GM12878 (cell line): Measurements from ENCODE around the gene MIOS. TPM values are rescaled to one million over a fixed set of nuclear protein-coding genes. Genes with fewer than 3 reads are reported as not detected.

Experiments used
- ATAC-seq: fragments of 200-7000 bp; cut with Tn5 transposase; 3 replicates; pipeline ENCODE4 v1.9.1; 2020; ENCODE audit warnings: mild to moderate bottlenecking, moderate library complexity
- BruUV-seq: library from RNA; stranded (reverse); fragments of 400-500 nt; replicated peaks from 2 replicates; lab custom pipeline; 2021; lab: Mats Ljungman, UMichigan
- CTCF ChIA-PET: fragments of 300-600 bp; sonication (Branson Sonifier 250); formaldehyde crosslinking; extraction: SDS; loops from one replicate; lab custom pipeline; 2021; ENCODE audit warnings: inconsistent platforms; lab: Yijun Ruan, JAX
- POLR2A ChIA-PET: fragments of 350-600 bp; formaldehyde crosslinking; extraction: SDS; loops from one replicate; lab custom pipeline; 2021; ENCODE audit warnings: inconsistent platforms; lab: Charles Lee
- RAD21 ChIA-PET: fragments of 300-600 bp; sonication (Branson Sonifier 250); formaldehyde crosslinking; loops from one replicate; lab custom pipeline; 2023; ENCODE audit warnings: antibody characterized with exemption; ENCODE audit not compliant: unreplicated experiment; lab: Charles Lee
- SMC1A ChIA-PET: fragments of 300-600 bp; sonication (Branson Sonifier 250); formaldehyde crosslinking; loops from one replicate; lab custom pipeline; 2023; ENCODE audit not compliant: unreplicated experiment, uncharacterized antibody; lab: Charles Lee
- DNase-seq: peaks from one replicate; pipeline ENCODE4 v3.0.0-alpha.2; 2011; ENCODE audit warnings: low read depth, low spot score
- FAIRE-seq: peaks from 3 replicates; lab custom pipeline; 2011; peaks lifted over from hg19 to GRCh38; lab: Jason Lieb, UNC
- H2AFZ ChIP-seq: 2 replicates; pipeline ENCODE4 v1.6.0; 2011; ENCODE audit warnings: low read depth, low read length, control low read depth; ENCODE audit not compliant: control insufficient read depth
- H3K27ac ChIP-seq: 2 replicates; pipeline ENCODE4 v1.5.1; 2011; ENCODE audit warnings: control low read depth; ENCODE audit not compliant: control insufficient read depth, insufficient read depth
- H3K27me3 ChIP-seq, 2 experiments: replicated peaks in 1 of 2; 2 replicates each; pipeline versions ENCODE4 v1.6.0 to v1.6.1; 2011; ENCODE audit warnings: low read length in 1 of 2; ENCODE audit not compliant: control insufficient read depth in 2 of 2, insufficient read depth in 2 of 2
- H3K36me3 ChIP-seq, 2 experiments: 2 replicates each; pipeline ENCODE4 v1.5.1; 2011; ENCODE audit warnings: low read length in 1 of 2; ENCODE audit not compliant: control insufficient read depth in 2 of 2, insufficient read depth in 2 of 2
- H3K4me1 ChIP-seq: 2 replicates; pipeline ENCODE4 v1.6.1; 2011; ENCODE audit warnings: mild to moderate bottlenecking, low read length, moderate library complexity, mixed read lengths; ENCODE audit not compliant: control insufficient read depth, insufficient read depth
- H3K4me2 ChIP-seq: 2 replicates; pipeline ENCODE4 v1.6.0; 2011; ENCODE audit warnings: control low read depth; ENCODE audit not compliant: control insufficient read depth, insufficient read depth
- H3K4me3 ChIP-seq: fragments of 200-600 bp; sonication (generic); 2 replicates; pipeline ENCODE4 v1.5.1; 2016
- H3K79me2 ChIP-seq: 2 replicates; pipeline ENCODE4 v1.6.0; 2011; ENCODE audit warnings: low read length; ENCODE audit not compliant: control insufficient read depth, insufficient read depth
- H3K9ac ChIP-seq: 2 replicates; pipeline ENCODE4 v1.8.0; 2011; ENCODE audit warnings: low read length, control low read depth, mixed read lengths; ENCODE audit not compliant: control insufficient read depth, insufficient read depth
- H3K9me3 ChIP-seq: replicated peaks from 3 replicates; pipeline ENCODE4 v1.5.1; 2011; ENCODE audit warnings: mild to moderate bottlenecking, low read length; ENCODE audit not compliant: control insufficient read depth, insufficient read depth
- H4K20me1 ChIP-seq: 2 replicates; pipeline ENCODE4 v1.6.0; 2011; ENCODE audit not compliant: control insufficient read depth, insufficient read depth
- ATF7 ChIP-seq: fragments of 450-650 bp; IDR thresholded peaks from 2 replicates; pipeline ENCODE4 v1.6.1; 2016; ENCODE audit warnings: low read depth, mild to moderate bottlenecking
- CBFB ChIP-seq: IDR thresholded peaks from 2 replicates; pipeline ENCODE4 v1.6.1; 2016; ENCODE audit warnings: antibody characterized with exemption, low read depth
- CBX5 ChIP-seq: sonication (generic); IDR thresholded peaks from 2 replicates; pipeline ENCODE4 v1.6.1; 2016; ENCODE audit warnings: low read depth, moderate library complexity, mild to moderate bottlenecking, inconsistent platforms
- CUX1 ChIP-seq: IDR thresholded peaks from 2 replicates; pipeline ENCODE4 v1.6.1; 2012; ENCODE audit warnings: improper control_type of control experiment, low read depth, low read length; ENCODE audit not compliant: insufficient replicate concordance
- ESRRA ChIP-seq: IDR thresholded peaks from 2 replicates; pipeline ENCODE4 v1.6.1; 2012; ENCODE audit warnings: mild to moderate bottlenecking, low read length, improper control_type of control experiment
- FOS ChIP-seq: IDR thresholded peaks from 3 replicates; pipeline ENCODE4 v1.6.1; 2011; ENCODE audit warnings: borderline replicate concordance; ENCODE audit not compliant: insufficient read length; ENCODE audit errors: extremely low read depth
- FOXM1 ChIP-seq: IDR thresholded peaks from 2 replicates; pipeline ENCODE4 v1.6.1; 2012; ENCODE audit warnings: low read depth, mild to moderate bottlenecking, inconsistent platforms, low read length, moderate library complexity
- KLF5 ChIP-seq: fragments of 450-650 bp; IDR thresholded peaks from 2 replicates; pipeline ENCODE4 v1.6.1; 2014; ENCODE audit warnings: mild to moderate bottlenecking; ENCODE audit not compliant: partially characterized antibody
- MTA2 ChIP-seq: fragments of 450-650 bp; IDR thresholded peaks from 2 replicates; pipeline ENCODE4 v1.6.1; 2016; ENCODE audit warnings: low read depth, mild to moderate bottlenecking, moderate library complexity
- NR2C1 ChIP-seq: fragments of 450-650 bp; IDR thresholded peaks from 2 replicates; pipeline ENCODE4 v1.6.1; 2017; ENCODE audit warnings: antibody characterized with exemption, mild to moderate bottlenecking, moderate library complexity
- POU2F2 ChIP-seq: IDR thresholded peaks from 3 replicates; pipeline ENCODE4 v1.6.1; 2011; ENCODE audit warnings: low read depth, mild to moderate bottlenecking, low read length, borderline replicate concordance
- ZNF592 ChIP-seq: fragments of 450-650 bp; IDR thresholded peaks from 2 replicates; pipeline ENCODE4 v1.6.1; 2017; ENCODE audit warnings: mild to moderate bottlenecking, moderate library complexity
- WGBS: methylation state at CpG from one replicate; pipeline ENCODE4 v1.1.6; 2016; ENCODE audit warnings: low lambda C conversion rate; ENCODE audit not compliant: insufficient replicate concordance, insufficient coverage; ENCODE audit errors: missing lambda C conversion rate; 5-methylcytosine and 5-hydroxymethylcytosine counted together
- in situ Hi-C: fragments of 300-500 bp; cut with MboI; formaldehyde crosslinking; loops from 9 replicates; pipeline ENCODE4 v1.14.3; 2018; ENCODE audit warnings: mixed read lengths
- intact Hi-C: fragments of 100-400 bp; cut with micrococcal nuclease; formaldehyde crosslinking; loops from one replicate; pipeline ENCODE4 v1.14.2; 2022; ENCODE audit not compliant: unreplicated experiment
- polyA plus RNA-seq, 11 experiments: library from polyadenylated mRNA; depleted of rRNA in 4 of 11; unstranded in 6 of 11; stranded (reverse) in 5 of 11; fragments of >200 nt; fragmentation: Nextera tagmentation in 4 of 11; fragmentation: Illumina TruSeq in 1 of 11; extraction: Ambion mirVana in 4 of 11; extraction: Trizol in 1 of 11; gene quantifications; 1 replicate in 1 of 11; 2 replicates in 10 of 11; pipeline versions ENCODE4 v1.2.1 to v1.2.3, GENCODE V29; 2011 to 2016; ENCODE audit warnings: inconsistent platforms in 2 of 11, missing spikeins in 2 of 11, low read depth in 1 of 11
- total RNA-seq, 4 experiments: library from RNA; depleted of rRNA in 3 of 4; stranded (reverse); fragments of >200 nt in 3 of 4; fragmentation: Illumina TruSeq in 1 of 4; extraction: Trizol in 1 of 4; gene quantifications; 2 replicates each; pipeline versions ENCODE4 v1.2.1 to v1.2.3, GENCODE V29; 2013 to 2021

MIOS gene
- total and polyA plus RNA-seq, 10 of the 15 experiments (the other 5 are each of a cell fraction or from before 2014, with no cell fraction given) = 13.1 to 94.9 (median 54.2) TPM

- no TSS peak for BruUV-seq
- Histone ChIP-seq H3K79me2 (peaks cover 2% of the 10 kb centered on the region), H3K9ac (no peak overlapping the region)
- TF ChIP-seq CUX1 (no peak), CBX5 (no peak), MTA2 (no peak), ZNF592 (no peak), ESRRA (no peak), FOS (no peak), ATF7 (no peak), KLF5 (no peak), POU2F2 (no peak), NR2C1 (no peak), FOXM1 (no peak), CBFB (no peak)
Observed at GRCh38 chr7:7647495-7648036, 80.9 kb downstream of the MIOS start.

More at GRCh38 chr7:7647495-7648036, 80.9 kb downstream of the MIOS start:
- FAIRE-seq (no peak), ATAC-seq (no peak), DNase-seq (no peak)
- H4K20me1 ChIP-seq = no peaks in the 10 kb centered on the region
- H3K27ac ChIP-seq = no peak overlapping the region
- H3K4me1 ChIP-seq = no peaks in the 10 kb centered on the region
- no peak overlapping the region for H3K4me3 ChIP-seq
- ChIA-PET RAD21 (interaction anchor here (1.1 to 2.0 kb wide), 2 partner anchors 34 to 569 kb away, joined by 5 to 8 read pairs; no protein-coding TSS in a partner anchor), POLR2A (interaction anchor here (0.6 to 1.3 kb wide), 2 partner anchors 11 to 557 kb away, joined by 3 to 4 read pairs; no protein-coding TSS in a partner anchor), CTCF (interaction anchor here (0.8 to 2.1 kb wide), 3 partner anchors 21 to 352 kb away, joined by 3 to 8 read pairs (median 5); no protein-coding TSS in a partner anchor), SMC1A (interaction anchor here (0.6 to 1.4 kb wide), 3 partner anchors 83 to 130 kb away, joined by 3 read pairs; no protein-coding TSS in a partner anchor)
- H3K36me3 ChIP-seq = peaks cover 0 to 2% of the 10 kb centered on the region in 2 experiments; a peak in 2 of 4 replicates
- intact Hi-C loops (no loop called here), in situ Hi-C loops (no loop called here)
- H2AFZ ChIP-seq = no peak overlapping the region
- 69% methylated on average over 6 of the region's 6 CpGs for WGBS
- H3K4me2 ChIP-seq = no peak overlapping the region
- H3K27me3 ChIP-seq = no peaks in the 10 kb centered on the region
- H3K9me3 ChIP-seq = peaks cover 3% of the 10 kb centered on the region; the same call in 1 of the 3 replicates
